Stimulated activated CD4-positive, alpha-beta T cell treated with anti-CD3 and anti-CD28 coated beads, TNF-alpha, amount 100 ng/mL, for 1 hour (primary cell): ENCODE results near the gene DLX4.

ENCODE experiments used
- DNase-seq, 3 donors: peaks; one replicate each; pipeline ENCODE4 v3.0.0-alpha.2; 2020; ENCODE audit warnings: low read depth in 3 of 3, low spot score in 1 of 3

The DLX4 gene

DNA sequence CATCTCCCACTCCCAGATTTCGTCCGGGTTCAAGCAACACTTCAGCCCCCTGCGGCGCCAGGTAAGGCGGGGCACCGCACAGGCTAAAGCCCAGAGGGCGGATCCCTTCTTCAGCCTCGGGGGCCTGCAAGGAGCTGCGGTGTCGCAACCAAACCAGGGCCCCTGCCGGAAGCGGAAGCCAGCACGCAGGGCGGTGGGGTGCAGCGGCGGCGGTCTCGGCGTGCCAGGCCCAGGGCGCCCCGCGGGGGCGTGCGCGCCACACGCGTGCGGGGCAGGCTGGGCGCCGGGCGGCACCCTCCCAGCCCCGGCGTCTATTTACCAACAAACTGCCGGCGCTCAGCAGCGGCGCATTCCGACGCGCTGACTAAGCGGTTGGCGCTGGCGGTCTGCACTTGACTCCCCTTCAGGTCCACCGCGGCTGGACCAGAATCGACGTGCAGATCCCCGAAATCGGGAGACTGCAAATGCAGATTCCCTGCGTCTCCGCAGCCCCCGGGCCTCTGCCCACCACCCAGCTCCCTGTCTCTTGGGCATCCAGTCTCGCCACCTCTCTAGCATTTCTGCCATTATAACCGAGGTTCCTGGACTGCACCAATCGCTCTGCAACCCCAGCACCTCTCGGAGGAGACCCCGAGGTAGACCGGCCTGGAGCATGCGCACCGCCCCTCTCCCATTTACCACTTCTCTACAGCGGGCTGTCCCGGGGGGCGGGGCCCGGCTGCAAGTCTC lies 421 bp upstream of the DLX4 start:
- DNase-seq: peak in 2 of 3 donors; percentile 17 to 64

DNA sequence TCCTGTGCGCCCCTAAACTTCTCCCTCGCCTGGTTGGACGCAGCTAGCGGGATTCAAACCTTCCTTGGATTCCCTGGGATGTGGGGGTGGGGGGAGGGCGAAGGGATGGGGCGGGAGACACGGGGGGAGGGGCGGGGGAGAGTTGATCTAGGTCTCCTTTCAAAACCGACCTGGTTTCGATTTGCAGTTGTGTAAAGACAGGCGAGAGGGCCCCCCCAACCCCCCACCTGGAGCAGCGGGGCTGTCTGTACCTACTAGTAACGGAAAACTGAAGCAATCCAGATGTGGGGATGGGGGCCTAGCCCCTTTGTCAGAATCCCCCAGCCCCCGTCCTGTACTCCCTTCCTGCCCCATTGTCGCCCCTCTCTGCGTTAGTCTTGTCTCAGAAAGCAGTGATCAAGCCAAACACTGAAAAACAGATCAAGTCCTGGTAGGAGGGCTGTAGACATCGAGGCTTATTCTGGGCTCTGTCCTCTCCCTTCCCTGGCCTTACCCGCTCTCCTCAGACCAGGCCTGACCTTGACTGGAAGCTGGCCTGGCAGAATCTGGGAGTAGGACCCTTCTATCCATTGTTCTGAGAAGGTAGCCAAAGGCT lies 902 bp downstream of the DLX4 start:
- no peak for DNase-seq

DNA sequence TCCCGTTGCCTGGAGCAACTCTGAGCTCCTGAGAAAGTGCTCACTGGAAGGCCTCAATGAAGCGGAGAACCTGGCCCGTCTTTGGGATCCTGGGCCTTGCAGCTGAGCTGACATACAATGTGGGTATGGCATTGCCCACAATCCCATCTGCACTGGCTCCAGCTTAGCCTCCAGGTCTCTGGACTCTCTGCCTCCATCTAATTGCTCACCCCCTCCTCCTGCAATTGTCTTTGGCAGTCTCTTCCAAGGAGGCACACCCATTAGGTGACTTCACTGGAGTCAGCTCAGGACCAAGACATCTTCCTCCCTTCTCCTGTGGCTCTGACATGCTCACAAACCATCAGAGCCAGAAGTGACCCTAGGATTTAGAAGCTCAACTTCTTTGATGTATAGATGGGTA lies 1.5 kb downstream of the DLX4 start:
- DNase-seq: no peak

DNA sequence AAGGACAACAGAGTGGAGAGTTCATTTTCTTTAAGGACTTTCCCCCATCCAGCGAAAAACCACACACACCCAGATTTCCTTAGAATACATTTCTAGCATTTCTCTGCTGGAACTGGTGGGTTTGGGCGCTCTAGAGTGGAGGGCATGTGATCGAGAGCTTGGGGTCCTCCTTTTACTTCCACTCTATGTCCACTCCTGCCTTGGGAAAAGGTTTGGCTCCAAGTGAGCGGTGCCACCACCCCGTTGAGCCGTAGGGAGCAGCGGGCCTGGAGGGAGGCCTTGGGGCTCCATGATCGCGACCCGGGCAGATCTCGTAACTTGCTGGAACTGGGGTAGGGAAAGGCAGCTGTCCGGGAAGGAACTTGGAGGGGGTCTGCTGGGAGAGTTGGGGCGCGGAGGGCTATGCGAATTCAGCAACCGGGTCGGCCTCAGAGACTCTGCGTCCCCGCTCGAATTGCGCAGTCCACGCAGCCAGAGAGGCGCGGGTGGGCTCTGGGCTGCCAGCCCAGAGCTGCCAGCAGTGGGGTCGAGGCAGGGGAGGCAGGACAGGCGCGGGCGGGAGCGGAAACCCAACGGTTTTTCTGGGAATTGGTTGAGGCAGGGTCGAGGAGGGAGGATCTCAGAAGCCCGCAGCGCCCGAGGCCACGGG lies 2.3 kb downstream of the DLX4 start:
- no peak for DNase-seq

DNA sequence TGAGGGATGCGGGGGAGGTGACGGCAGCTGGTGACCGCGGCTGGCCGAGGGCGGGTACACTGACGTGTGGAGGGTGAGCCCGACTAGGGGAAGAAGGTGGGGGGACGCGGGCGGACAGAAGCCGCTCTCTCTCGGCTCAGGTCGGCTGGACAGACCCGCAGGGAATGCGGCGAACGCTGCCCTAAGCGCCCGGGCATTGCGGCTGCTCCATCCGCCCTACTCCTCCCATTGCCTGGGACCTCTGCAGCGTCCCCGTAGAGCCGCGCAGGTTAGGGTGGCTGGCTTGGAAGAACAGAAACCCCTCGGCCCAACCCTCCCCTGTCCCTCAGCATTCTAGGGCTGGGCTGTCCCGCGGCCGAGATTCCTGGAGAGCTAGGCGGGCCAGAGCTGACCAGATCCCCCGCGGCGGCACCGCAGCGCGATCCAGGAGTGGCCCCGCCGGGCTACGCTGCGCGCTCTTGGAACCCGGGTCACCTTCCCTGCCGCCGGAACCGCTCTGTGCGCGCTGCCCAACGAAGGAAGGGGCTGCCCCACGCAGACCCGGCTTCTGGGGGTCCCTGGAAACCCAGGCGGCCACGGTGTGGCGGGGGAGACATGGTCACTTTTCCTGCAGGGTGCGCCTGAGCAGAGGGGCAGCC lies 3.0 kb downstream of the DLX4 start:
- DNase-seq: no peak

DNA sequence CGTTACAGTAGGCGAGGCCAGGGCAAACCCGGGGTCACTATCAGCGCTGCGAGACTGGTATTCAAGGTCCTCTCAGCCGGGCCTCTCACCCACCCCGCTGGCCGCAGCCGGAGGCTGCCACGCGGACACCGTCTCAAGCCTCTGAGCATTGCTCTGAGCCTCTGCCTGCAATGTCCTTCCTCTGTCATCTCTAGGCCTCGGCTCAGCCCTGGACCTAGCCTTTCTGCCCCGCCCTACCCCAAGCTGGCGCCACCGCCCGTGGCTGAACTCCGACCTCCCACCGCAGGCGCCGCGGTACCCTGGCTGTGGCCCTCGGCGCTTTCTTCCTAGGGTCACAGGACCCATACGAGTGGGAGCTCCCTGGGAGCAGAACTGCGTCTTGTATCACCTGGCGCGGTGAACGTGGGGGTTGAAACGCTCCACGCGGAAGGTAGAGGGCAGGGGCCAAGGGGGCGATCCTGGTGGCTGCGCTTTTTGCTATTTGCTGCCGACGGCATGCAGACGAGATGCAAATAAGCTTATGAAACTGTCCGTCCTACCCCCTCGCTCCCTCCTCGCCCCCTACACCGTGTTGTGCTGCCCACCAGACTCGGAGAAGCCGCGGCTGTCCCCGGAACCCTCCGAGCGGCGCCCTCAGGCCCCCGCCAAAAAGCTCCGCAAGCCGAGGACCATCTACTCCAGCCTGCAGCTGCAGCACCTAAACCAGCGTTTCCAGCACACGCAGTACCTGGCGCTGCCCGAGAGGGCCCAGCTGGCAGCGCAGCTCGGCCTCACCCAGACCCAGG lies 3.7 kb downstream of the DLX4 start:
- no peak for DNase-seq

DNA sequence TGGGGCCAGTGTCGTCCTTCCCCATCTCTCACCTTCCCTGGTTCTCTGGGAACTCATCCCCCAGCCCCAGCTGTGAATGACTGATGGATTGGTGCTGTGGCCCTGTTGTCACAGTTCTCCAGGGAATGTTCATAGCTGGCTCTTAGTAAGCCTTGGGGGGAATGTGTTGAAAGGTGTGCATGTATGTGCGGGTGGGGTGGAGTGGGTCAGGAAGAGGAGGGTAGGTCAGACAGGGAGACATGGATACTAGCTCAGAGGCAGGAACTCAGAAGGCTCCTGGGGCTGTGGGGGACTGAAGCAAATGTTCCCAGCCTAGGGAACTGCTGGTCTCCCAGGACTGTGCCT lies 4.3 kb downstream of the DLX4 start:
- no peak for DNase-seq

DNA sequence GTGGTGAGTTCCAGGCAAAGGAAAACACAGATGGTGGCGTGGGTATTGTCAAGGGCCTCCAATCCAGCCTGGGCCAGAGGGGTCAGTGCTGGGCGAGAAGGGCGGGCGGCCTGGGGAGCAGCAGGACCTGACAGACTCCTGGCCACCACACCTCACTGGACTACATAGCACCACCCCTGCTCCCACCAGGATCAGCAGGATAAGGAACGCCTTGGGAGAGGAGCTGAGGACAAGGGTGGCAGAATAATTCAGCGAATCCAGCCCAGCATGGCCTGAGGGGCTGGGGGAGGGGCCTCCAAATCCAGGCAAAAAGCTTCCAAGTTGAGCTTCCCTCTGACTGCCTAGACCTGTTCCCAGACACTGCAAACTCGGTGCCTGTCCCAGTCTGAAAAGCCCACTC lies 6.5 kb downstream of the DLX4 start:
- no peak for DNase-seq

DNA sequence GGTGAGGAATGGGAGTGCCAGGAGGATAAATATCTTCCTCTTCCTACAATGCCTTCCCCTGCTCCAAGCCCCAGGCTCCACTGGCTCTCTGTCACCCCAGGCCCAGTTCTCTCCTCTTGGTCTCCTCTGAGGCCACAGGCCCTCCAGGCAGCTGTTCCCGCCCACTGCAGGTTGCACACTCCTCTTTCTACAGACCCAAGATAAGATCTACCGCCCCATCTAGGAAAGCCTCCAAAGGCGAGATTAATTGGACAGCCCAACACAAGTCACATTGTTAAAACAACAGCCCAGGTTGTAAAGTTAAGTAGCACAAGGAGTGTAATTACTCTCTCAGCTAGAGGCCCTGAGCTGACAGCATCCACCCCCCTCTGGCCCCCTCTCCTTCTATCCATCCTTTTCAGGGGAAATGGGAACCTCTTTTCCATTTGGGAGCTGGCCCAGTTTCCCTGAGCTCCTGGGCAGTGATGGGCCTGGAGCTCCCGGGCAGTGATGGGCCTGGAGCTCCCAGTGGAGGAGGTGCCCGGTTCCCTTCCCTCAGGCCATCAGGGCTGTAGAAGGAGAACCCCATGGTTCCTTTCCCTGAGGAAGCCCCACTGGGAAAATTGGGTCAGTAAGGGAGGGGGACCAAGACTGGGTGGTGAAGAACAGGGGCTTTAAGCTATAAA lies 7.3 kb downstream of the DLX4 start:
- DNase-seq: no peak

DNA sequence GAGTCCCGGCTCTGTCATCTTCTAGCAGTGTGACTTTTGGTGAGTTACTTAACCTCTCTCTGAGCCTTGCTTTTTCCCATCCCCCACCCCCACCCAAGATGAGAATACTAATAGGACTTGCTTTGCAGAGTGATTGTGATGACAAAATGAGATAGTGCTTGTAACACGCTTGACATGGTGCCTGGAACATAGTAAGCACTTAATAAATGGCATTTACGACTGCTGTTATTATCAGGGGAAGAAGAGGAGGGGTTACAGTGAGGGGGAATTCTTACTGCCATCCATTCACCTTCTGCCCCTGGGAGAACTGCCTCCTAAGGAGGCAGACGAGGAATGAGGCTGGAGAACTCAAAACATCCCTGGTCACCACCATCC lies 7.8 kb downstream of the DLX4 start:
- DNase-seq: no peak

DNA sequence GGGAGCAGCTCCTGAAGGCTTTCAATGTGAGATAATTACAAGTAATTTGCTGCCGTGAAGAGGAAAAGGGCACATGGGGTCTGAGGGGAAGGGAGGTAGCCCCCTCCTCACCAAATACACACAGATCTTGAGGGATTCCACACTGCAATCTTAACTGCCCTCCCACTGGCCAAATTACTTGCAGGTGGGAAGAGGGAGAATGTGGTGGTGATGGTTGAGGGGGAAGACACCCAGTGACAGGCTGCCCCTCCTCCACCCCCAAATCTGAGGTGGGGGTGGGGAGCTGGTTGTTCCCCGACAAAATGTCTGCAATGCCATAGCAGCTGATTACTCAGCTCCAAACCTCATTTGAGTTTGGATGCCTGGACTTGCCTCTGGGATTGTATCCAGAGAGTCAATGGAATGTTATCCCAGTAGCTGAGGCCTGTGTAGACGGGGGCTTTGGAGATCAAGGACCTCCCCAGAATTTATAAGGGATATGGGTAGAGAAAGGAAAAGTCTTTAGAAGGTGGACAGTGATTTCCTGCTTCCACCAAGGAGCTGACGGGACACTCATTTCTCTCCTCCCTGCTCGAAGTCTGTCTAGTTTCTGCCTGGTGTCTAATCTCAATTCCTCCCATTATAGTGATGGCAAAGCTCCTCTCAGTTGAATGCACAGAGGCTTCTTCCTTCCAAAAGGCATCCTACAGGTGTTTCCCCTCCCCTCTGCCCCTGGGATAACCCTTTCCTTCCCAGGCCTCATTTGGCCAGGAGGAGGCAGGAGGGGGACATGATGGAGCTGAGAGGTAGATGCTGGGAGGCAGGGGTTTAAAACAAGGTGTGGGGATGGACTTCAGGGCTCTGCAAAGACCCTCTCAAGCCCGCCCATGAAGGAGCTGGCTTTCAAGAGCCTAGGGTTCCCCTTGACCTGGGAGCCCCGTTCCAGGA lies 8.7 kb downstream of the DLX4 start:
- no peak for DNase-seq

DNA sequence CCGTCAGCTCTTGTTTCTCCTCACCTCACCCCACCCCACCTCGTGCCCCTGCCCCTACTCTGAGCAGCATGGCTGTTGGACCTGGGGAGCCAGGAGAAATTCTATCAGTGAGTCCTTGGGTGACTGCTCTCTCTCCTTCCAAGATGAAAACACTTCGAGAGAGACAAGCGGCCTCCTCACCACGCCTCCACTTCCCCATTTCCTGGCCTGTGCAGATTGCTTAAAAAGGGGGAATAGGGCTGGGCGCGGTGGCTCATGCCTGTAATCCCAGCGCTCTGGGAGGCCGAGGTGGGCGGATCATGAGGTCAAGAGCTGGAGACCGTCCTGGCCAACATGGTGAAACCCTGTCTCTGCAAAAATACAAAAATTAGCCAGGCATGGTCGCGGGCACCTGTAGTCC lies 9.5 kb downstream of the DLX4 start:
- DNase-seq: no peak

DNA sequence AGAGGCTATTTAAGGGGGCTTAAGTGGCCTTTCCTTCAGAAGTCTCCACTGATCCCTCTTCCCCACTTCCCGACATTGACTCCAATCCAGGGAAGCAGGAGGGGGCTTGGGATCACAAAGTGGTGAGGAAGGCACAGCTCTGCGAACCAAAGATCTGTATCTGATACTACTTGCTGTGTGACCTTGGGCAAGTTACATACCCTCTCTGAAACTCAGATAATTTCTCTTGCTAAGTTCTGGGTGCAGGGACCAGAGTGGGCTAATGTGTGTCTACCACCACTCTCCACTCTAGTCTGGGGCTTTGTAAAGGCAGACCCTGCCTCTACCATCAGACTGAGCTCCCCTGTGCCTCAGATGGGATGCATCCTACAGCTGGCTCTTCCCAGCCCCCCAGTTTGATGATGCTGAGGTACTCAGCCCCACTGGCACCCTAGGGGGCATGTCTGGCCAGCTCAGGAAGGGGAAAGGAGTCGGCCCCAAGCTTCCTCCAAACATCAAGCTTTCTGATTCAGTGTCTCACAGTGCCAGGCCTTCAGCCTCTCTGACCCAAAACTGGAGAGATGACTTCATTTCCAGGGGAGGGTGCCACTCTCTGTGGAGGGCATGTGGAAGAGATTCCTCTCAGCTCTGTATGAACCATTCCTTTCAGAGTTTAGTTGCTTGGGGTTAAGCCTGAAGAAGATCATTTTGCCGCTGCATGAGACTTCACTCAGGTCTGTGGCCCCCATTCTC lies 10.9 kb downstream of the DLX4 start:
- DNase-seq: no peak

DNA sequence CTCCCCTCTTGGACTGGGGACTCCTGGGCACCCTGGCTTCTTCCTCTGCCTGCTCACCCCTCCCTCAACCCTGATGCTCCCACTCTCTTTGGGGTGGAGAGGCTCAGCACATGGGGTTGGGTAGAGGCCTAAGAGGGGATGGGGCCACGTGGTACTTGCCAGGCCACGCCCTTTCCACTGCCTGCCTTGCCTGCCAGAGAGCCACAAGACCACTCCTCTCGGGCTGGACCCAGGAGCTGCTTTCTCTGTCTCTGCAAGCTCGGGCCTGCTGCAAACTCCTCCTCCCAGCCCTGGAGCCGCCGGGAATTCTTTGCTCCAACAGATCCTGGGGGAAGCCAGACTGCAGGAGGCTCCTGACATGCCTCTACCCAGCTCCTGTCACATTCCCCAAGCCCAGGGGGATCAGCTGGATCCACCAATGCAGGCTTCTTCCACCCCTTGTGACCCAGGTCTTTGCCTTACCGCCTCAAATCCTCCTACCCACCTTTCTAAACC lies 11.8 kb downstream of the DLX4 start:
- DNase-seq: no peak

DNA sequence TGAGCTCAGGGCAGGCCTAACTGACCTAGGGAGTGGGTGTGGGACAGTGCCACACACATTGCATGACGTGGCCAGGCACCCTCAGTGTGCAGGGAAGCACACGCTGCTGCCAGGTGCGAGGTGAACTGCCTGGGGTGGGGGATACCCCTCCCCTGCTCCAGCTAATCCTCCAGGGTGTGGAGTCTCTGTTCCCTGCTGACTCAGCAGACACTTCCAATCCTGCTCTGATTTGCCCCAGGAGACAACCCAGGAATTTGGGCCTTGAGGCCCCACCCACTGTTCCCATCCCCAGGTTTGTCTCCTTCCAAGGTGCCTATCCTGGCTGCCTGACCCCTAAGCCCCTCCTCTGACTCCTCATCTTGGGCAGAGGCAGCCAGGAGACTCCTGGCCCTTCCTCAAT lies 15.3 kb downstream of the DLX4 start:
- DNase-seq: no peak

DNA sequence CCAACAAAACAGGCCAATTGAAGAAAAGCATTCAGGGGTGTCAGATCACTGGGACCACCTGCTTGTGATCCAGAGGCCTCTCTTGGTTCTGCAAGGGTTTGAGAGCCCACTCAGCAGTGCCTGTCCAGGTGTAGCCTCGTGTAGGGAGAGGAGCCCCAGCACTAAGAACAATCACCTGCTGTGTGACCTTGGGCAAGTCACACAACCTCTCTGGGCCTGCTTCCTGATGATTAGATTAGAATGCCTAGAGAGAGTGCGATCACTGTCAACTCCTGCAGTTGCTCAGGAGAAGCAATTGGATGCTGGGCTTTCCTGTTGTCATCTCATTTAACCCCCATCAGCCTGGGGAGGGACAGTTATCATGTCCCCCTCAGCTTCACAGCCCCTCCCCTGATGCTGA lies 15.8 kb downstream of the DLX4 start:
- no peak for DNase-seq

DNA sequence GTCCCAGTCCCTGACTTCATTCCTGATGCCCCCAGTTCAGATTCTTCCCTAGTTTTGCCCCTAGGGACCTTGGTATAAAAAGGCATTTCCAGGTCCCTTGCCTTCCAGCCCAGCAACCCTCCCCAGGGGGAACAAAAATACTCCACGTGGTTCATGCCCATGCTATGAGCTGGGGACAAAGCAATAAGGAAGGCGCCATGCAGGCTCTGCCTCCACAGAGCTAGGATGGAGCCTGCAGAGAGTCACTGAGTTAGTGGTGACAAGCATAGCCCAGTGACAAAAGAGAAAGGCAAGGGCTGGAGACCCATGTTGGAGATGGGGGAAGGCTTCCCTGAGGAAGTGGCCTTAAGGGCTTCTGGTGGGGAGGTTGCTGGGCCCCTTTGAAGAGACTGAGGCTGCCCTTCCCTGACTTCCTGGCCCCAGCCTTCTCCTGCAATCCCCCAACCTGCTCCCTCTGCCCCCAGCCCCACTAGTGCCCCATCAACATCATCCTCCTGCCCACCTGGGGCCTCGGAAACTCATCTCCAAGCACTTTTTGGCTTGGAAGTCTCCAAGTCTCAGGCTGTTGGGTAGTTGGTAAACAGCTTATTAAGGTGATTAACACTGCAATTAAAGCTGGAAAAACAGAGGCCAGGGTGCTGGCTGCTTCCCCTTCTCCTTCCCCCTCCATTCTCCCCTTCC lies 16.5 kb downstream of the DLX4 start:
- no peak for DNase-seq
